Measurements from ENCODE around the gene DPP3. TPM values are rescaled to one million over a fixed set of nuclear protein-coding genes. Genes with fewer than 3 reads are reported as not detected.
"Not testable (repeated sequence)": the region's sequence is repeated elsewhere in the genome, so short reads cannot be mapped to it uniquely, and the experiment has no call there.

DPP3 gene
- total RNA-seq, 1 experiment from 2014 or later = 146 TPM

GRCh38 chr11:66509131-66509561 is 28.9 kb downstream of the DPP3 start:
- H3K36me3 ChIP-seq = peaks cover 28% of the 10 kb centered on the region
- no peaks in the 10 kb centered on the region for H3K9me3 ChIP-seq (replicated peaks)
- H3K27me3 ChIP-seq (replicated peaks) = no peaks in the 10 kb centered on the region
- no peak for DNase-seq (ENCODE audit: low read depth in 1 of 2, low spot score in 2 of 2)
- peaks cover 11% of the 10 kb centered on the region for H3K4me1 ChIP-seq (replicated peaks)
- H3K27ac ChIP-seq = no peak overlapping the region
- H3K4me3 ChIP-seq = no peak overlapping the region

DNA sequence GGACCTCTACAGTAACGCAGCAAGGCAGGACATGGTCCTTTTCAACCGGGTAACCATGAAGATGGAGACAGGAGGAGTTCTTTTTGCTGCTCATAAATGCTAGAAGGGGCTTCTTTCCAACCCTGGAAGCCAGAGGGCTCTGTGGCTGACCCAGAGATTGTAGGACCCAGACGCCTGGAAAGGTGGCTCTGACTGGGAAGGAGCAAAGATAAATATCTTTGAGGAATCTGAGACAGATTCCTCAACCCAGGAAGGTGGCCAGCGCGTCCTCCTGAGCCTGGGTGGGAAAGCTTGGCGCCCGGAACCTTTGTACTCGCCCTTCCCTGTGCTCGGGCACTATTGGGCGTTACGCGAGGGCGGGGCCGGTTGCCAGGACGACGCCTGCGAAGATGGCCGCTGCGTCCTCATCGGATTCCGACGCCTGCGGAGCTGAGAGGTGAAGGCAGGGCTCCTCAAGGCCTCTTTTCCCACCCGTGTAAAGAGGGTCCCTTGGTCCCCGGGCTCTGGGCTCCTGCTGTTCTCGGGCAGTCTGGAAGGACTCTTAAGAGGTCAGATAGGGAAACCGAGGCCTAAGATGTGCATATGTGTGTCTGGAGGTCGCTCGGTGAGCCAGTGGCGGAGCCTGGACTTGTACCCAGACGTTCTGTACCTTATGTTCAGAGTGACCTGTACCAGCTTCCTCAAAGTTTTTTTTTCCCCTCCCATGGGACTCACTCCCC is 30.2 kb downstream of the DPP3 start, which contains the start of gene BBS1:
Gene BBS1, plus strand, starts transcription at position 365 of the 719 bp plus-strand sequence. Its CDS starts 25 bp downstream, at position 390.
- Histone ChIP-seq H3K27ac (peak within 1 kb of the TSS; percentile 9; the same call in 1 of the 2 replicates), H3K36me3 (peaks cover 21% of the 10 kb centered on the region), H3K4me3 (peak within 1 kb of the TSS; percentile 65), H3K4me1 (replicated peaks) (peaks cover 11% of the 10 kb centered on the region), H3K9me3 (replicated peaks) (no peaks in the 10 kb centered on the region), H3K27me3 (replicated peaks) (no peaks in the 10 kb centered on the region)
- peak; percentile 90 to 93 for DNase-seq (ENCODE audit: low read depth in 1 of 2, low spot score in 2 of 2)

GRCh38 chr11:66510990-66511339 is 30.7 kb downstream of the DPP3 start:
- Histone ChIP-seq H3K9me3 (replicated peaks) (no peaks in the 10 kb centered on the region), H3K27me3 (replicated peaks) (no peaks in the 10 kb centered on the region), H3K4me3 (peak overlapping the region; percentile 65), H3K4me1 (replicated peaks) (peaks cover 11% of the 10 kb centered on the region), H3K27ac (0 out of 2 replicates have a peak overlapping the region, but pooled peaks have one; percentile 9), H3K36me3 (peaks cover 19% of the 10 kb centered on the region)
- DNase-seq (ENCODE audit: low read depth in 1 of 2, low spot score in 2 of 2) = no peak

GRCh38 chr11:66523611-66524010 is 43.4 kb downstream of the DPP3 start:
- DNase-seq (ENCODE audit: low read depth in 1 of 2, low spot score in 2 of 2) = no peak
- H3K4me1 ChIP-seq (replicated peaks) = no peaks in the 10 kb centered on the region
- no peaks in the 10 kb centered on the region for H3K9me3 ChIP-seq (replicated peaks)
- no peak overlapping the region for H3K27ac ChIP-seq
- H3K27me3 ChIP-seq (replicated peaks) = no peaks in the 10 kb centered on the region
- H3K4me3 ChIP-seq = no peak overlapping the region
- H3K36me3 ChIP-seq = peaks cover 39% of the 10 kb centered on the region

DNA sequence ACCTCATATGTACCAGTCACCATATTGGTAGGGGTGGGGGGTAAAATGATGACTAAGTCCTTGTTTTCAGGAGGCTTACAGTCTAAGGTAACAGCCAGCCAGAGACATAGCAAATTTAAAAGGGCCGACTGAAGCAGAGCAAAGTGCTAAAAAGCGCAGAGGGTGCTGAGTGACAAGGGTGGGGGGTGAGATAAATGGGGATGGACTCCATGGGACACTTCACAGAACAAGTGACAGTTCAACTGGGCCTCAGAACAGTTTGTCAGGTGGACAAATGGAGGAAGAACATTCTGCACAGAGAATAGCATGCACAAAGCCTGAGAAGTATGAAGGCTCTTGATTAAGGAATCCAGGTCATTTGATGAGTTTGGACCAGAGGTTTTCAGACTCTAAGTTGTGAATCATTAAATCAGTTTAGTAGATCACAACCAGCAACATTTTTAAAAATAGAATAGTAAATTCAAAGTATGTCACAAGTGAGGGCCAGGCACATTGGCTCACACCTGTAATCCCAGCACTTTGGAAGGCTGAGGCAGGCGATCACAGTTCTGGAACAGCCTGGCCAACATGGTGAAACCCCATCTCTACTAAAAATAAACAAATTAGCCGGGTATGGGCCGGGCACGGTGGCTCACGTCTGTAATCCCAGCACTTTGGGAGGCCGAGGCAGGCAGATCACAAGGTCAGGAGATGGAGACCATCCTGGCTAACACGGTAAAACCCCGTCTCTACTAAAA is 44.2 kb downstream of the DPP3 start:
- Histone ChIP-seq H3K4me1 (replicated peaks) (no peaks in the 10 kb centered on the region), H3K27ac (no peak overlapping the region), H3K36me3 (peaks cover 33% of the 10 kb centered on the region), H3K27me3 (replicated peaks) (no peaks in the 10 kb centered on the region), H3K4me3 (no peak overlapping the region), H3K9me3 (replicated peaks) (no peaks in the 10 kb centered on the region)
- no peak for DNase-seq (ENCODE audit: low read depth in 1 of 2, low spot score in 2 of 2)

- no peak for DNase-seq (ENCODE audit: low read depth in 1 of 2, low spot score in 2 of 2)
- no peak overlapping the region for H3K27ac ChIP-seq
- no peaks in the 10 kb centered on the region for H3K4me1 ChIP-seq (replicated peaks)
- 0 out of 2 replicates have a peak, but pooled peaks cover 3% of the 10 kb centered on the region for H3K36me3 ChIP-seq
- H3K27me3 ChIP-seq (replicated peaks) = no peaks in the 10 kb centered on the region
- no peak overlapping the region for H3K4me3 ChIP-seq
- no peaks in the 10 kb centered on the region for H3K9me3 ChIP-seq (replicated peaks)
Measured at GRCh38 chr11:66529069-66529468, 48.8 kb downstream of the DPP3 start.

DNA sequence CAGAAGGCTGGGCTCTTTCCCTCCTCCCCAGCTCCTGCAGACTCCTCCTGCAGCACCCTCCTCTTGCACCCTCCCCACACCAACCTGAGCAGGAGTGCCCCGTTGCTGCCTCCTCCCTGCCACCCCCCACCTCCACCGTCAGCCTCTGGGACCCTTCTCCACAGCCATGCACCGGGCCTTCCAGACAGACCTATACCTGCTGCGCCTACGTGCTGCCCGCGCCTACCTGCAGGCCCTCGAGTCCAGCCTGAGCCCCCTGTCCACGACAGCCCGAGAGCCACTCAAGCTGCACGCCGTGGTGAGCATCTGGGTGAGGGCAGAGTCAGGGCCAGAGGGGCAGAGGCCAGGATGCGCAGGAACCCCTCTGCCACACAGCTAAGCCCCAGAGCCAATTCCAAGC is 49.4 kb downstream of the DPP3 start:
- Histone ChIP-seq H3K9me3 (replicated peaks) (no peaks in the 10 kb centered on the region), H3K27me3 (replicated peaks) (no peaks in the 10 kb centered on the region), H3K36me3 (0 out of 2 replicates have a peak, but pooled peaks cover 3% of the 10 kb centered on the region), H3K27ac (no peak overlapping the region), H3K4me1 (replicated peaks) (no peaks in the 10 kb centered on the region), H3K4me3 (no peak overlapping the region)
- DNase-seq (ENCODE audit: low read depth in 1 of 2, low spot score in 2 of 2) = no peak

- DNase-seq (ENCODE audit: low read depth in 1 of 2, low spot score in 2 of 2) = no peak
- Histone ChIP-seq H3K4me3 (no peak overlapping the region), H3K4me1 (replicated peaks) (no peaks in the 10 kb centered on the region), H3K36me3 (0 out of 2 replicates have a peak, but pooled peaks cover 6% of the 10 kb centered on the region), H3K27me3 (replicated peaks) (no peaks in the 10 kb centered on the region), H3K27ac (no peak overlapping the region), H3K9me3 (replicated peaks) (no peaks in the 10 kb centered on the region)
Measured at GRCh38 chr11:66530927-66531709, 50.9 kb downstream of the DPP3 start.

- Histone ChIP-seq H3K4me3 (no peak overlapping the region), H3K4me1 (replicated peaks) (no peaks in the 10 kb centered on the region), H3K27me3 (replicated peaks) (no peaks in the 10 kb centered on the region), H3K27ac (no peak overlapping the region), H3K36me3 (peaks cover 6% of the 10 kb centered on the region; the same call in 1 of the 2 replicates), H3K9me3 (replicated peaks) (no peaks in the 10 kb centered on the region)
- DNase-seq (ENCODE audit: low read depth in 1 of 2, low spot score in 2 of 2) = no peak
Measured at GRCh38 chr11:66531841-66532240, 51.6 kb downstream of the DPP3 start.

DNA sequence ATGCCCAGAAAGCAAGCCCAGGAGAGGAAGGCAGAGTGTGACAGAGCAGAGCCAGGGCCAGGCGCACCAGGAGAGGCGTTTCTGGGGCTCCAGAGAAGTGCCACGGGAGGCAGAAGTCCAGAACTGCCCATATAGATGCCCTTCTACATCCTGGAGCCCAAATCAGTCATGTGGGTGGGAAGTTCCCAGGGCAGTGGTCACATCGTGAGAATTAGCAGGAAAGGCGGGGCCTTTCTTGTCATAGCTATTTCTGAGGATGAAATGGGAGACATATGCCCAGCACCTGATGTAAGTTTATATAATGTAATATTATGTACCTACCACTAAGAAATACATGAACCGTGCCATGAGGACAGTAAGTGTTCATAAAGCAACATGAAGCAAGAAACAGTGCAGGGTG is 52.5 kb downstream of the DPP3 start:
- Histone ChIP-seq H3K27me3 (replicated peaks) (no peaks in the 10 kb centered on the region), H3K27ac (no peak overlapping the region), H3K9me3 (replicated peaks) (no peaks in the 10 kb centered on the region), H3K4me3 (no peak overlapping the region), H3K36me3 (peaks cover 6% of the 10 kb centered on the region; the same call in 1 of the 2 replicates), H3K4me1 (replicated peaks) (no peaks in the 10 kb centered on the region)
- no peak for DNase-seq (ENCODE audit: low read depth in 1 of 2, low spot score in 2 of 2)

GRCh38 chr11:66539170-66539869 is 59.1 kb downstream of the DPP3 start:
- Histone ChIP-seq H3K36me3 (peaks cover 21% of the 10 kb centered on the region), H3K27me3 (replicated peaks) (no peaks in the 10 kb centered on the region), H3K4me1 (replicated peaks) (no peaks in the 10 kb centered on the region), H3K27ac (no peak overlapping the region), H3K4me3 (no peak overlapping the region), H3K9me3 (replicated peaks) (no peaks in the 10 kb centered on the region)
- DNase-seq (ENCODE audit: low read depth in 1 of 2, low spot score in 2 of 2) = no peak

DNA sequence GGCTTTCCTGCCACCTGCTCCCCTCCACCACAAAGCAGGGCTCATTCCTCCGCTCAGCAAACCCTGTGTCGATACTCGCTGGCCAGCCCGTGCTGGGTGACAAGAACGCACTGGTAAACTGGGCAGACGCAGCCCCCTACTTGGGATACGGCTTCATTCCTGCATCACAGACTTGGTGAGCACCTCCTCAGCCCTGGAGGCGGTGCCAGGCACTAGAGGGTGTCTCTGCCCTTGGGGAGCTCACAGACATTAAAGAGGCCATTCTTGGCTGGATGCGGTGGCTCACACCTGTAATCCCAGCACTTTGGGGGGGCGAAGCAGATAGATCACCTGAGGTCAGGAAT is 59.6 kb downstream of the DPP3 start:
- H3K27ac ChIP-seq = no peak overlapping the region
- no peaks in the 10 kb centered on the region for H3K9me3 ChIP-seq (replicated peaks)

GRCh38 chr11:66540598-66540997 is 60.4 kb downstream of the DPP3 start:
- not testable (repeated sequence) for H3K4me1 ChIP-seq (replicated peaks); H3K9me3 ChIP-seq (replicated peaks); H3K4me3 ChIP-seq; DNase-seq (ENCODE audit: low read depth in 1 of 2, low spot score in 2 of 2); H3K27ac ChIP-seq; H3K27me3 ChIP-seq (replicated peaks)
- H3K36me3 ChIP-seq = peaks cover 18% of the 10 kb centered on the region

More for the DNA sequence above, 59.6 kb downstream of the DPP3 start:
- no peak overlapping the region for H3K4me3 ChIP-seq
- DNase-seq (ENCODE audit: low read depth in 1 of 2, low spot score in 2 of 2) = no peak
- no peaks in the 10 kb centered on the region for H3K4me1 ChIP-seq (replicated peaks)
- H3K27me3 ChIP-seq (replicated peaks) = no peaks in the 10 kb centered on the region
- peaks cover 19% of the 10 kb centered on the region for H3K36me3 ChIP-seq

Data from SJSA1 (cell line).